DOHH2 (cell line): Measurements from ENCODE around the gene ZBTB46.

ENCODE experiments used
- H3F3A ChIP-seq: fragments of 200-600 bp; sonication (generic), shearing (Covaris generic); 2 replicates; pipeline ENCODE4 v1.6.0; 2016; ENCODE audit warnings: antibody characterized with exemption, mild to moderate bottlenecking; ENCODE audit not compliant: control insufficient read depth, insufficient read depth
- H3K27ac ChIP-seq: fragments of 200-600 bp; sonication (generic); 2 replicates; pipeline ENCODE4 v1.5.1; 2014; ENCODE audit warnings: low read depth, mild to moderate bottlenecking, low read length, moderate library complexity
- H3K27me3 ChIP-seq: fragments of 200-600 bp; sonication (generic); 2 replicates; pipeline ENCODE4 v1.6.1; 2014; ENCODE audit warnings: mild to moderate bottlenecking, low read length, mixed read lengths; ENCODE audit not compliant: control insufficient read depth
- H3K36me3 ChIP-seq: fragments of 200-600 bp; sonication (generic); 2 replicates; pipeline ENCODE4 v1.6.1; 2014; ENCODE audit warnings: mild to moderate bottlenecking, low read length, moderate library complexity, mixed read lengths; ENCODE audit not compliant: control insufficient read depth
- H3K4me1 ChIP-seq: fragments of 200-600 bp; sonication (generic); 2 replicates; pipeline ENCODE4 v1.6.1; 2014; ENCODE audit warnings: mild to moderate bottlenecking, low read length, mixed read lengths; ENCODE audit not compliant: control insufficient read depth
- H3K4me2 ChIP-seq: fragments of 200-600 bp; sonication (generic); 2 replicates; pipeline ENCODE4 v1.6.0; 2014; ENCODE audit warnings: mild to moderate bottlenecking, low read length, moderate library complexity
- H3K4me3 ChIP-seq: fragments of 200-600 bp; sonication (generic); 2 replicates; pipeline ENCODE4 v1.5.1; 2014; ENCODE audit warnings: mild to moderate bottlenecking, low read length, mixed read lengths
- H3K79me2 ChIP-seq: fragments of 200-600 bp; sonication (generic); 2 replicates; pipeline ENCODE4 v1.6.1; 2014; ENCODE audit warnings: mild to moderate bottlenecking, low read length, mixed read lengths; ENCODE audit not compliant: control insufficient read depth
- H3K9me2 ChIP-seq: fragments of 200-600 bp; sonication (generic); replicated peaks from 2 replicates; pipeline ENCODE4 v1.6.1; 2014; ENCODE audit warnings: mild to moderate bottlenecking, low read length, mixed read lengths; ENCODE audit not compliant: control insufficient read depth
- H3K9me3 ChIP-seq: fragments of 200-600 bp; sonication (generic); 2 replicates; pipeline ENCODE4 v1.6.1; 2014; ENCODE audit warnings: antibody characterized with exemption, low read length, mixed read lengths; ENCODE audit not compliant: control insufficient read depth, insufficient read depth
- H4K20me1 ChIP-seq: fragments of 200-600 bp; sonication (generic); 2 replicates; pipeline ENCODE4 v1.6.0; 2014; ENCODE audit warnings: low read depth, mild to moderate bottlenecking, antibody characterized with exemption, low read length, moderate library complexity; ENCODE audit not compliant: control insufficient read depth, insufficient read depth
- CTCF ChIP-seq: fragments of 200-600 bp; sonication (generic); IDR thresholded peaks from one replicate; pipeline ENCODE4 v1.5.1; 2014; ENCODE audit warnings: antibody characterized with exemption, mild to moderate bottlenecking, low read depth, low read length; ENCODE audit not compliant: poor library complexity, severe bottlenecking
- EZH2phosphoT487 ChIP-seq: fragments of 200-600 bp; sonication (generic); IDR thresholded peaks from 2 replicates; pipeline ENCODE4 v1.6.1; 2017; ENCODE audit warnings: borderline replicate concordance, mild to moderate bottlenecking, antibody characterized with exemption, low read length, moderate library complexity, mixed read lengths

ZBTB46 gene

DNA sequence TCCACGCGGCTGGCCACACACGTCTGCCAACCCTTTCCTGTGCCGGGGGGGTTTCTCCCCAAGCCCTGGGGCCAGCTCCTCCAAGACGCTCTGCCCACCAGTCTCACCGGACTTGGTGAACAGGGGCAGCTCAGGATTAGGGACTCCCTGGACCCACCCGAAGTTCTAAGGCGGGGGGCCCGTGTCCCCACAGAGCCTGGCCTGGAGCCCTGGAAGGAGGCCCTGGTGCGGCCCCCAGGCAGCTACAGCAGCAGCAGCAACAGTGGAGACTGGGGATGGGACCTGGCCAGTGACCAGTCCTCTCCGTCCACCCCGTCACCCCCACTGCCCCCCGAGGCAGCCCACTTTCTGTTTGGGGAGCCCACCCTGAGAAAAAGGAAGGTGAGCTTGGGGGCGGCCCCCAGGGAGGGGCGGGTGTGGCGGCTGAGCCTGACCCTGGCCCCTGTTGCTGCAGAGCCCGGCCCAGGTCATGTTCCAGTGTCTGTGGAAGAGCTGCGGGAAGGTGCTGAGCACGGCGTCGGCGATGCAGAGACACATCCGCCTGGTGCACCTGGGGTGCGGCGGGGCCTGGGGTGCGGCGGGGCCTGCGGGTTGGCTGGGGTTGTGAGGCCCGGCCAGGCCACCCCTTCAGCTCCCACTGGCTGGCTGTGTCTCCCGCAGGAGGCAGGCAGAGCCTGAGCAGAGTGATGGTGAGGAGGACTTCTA is 89.2 kb downstream of the ZBTB46 start:
- Histone ChIP-seq H3K9me3 (no peaks in the 10 kb centered on the region), H3K27ac (no peak overlapping the region), H3K27me3 (no peaks in the 10 kb centered on the region), H3K4me1 (peaks cover 30% of the 10 kb centered on the region), H3K36me3 (no peaks in the 10 kb centered on the region), H3K4me2 (no peak overlapping the region), H3K79me2 (no peaks in the 10 kb centered on the region), H3K9me2 (no peaks in the 10 kb centered on the region), H4K20me1 (no peaks in the 10 kb centered on the region), H3K4me3 (no peak overlapping the region), H3F3A (0 out of 2 replicates have a peak, but pooled peaks cover 4% of the 10 kb centered on the region)
- TF ChIP-seq CTCF (no peak), EZH2phosphoT487 (no peak)

GRCh38 chr20:63741354-63741675 is 89.7 kb downstream of the ZBTB46 start:
- Histone ChIP-seq H3K27ac (no peak overlapping the region), H3K79me2 (no peaks in the 10 kb centered on the region)

DNA sequence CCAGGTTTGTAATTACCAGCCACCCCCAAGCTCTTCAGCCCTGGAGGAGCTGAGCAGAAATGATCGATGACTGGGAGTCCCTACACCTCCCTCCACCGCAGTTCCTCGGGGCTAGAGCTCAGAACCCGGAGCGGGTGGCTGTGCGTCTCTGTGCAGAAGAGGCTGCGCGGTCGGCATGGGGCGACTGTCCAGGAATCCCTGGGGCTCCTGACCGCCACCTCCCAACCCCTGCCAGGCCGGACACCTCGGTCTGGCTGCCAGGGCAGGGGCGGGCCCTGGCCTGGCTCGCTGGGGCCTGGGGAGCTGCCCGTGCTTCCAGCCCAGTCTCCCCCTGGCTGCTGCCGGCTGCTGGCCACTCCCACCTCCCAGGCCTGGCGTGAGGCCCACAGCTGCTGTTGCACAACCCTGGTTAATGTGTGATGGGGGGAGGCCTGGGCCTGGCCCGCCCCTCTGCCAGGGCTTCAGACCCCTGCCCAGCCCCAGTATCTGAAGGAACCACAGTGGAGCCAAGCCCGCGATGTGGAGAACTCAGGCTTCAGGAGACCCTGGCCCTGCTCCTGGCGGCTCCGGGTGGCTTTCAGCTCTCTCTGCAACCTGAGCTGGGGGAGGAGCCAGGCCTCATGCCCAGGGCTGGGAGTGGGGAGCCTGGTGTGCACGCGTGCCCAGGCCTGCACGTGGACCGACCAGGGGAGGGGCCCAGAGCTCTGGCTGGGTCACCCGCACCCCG is 90.3 kb downstream of the ZBTB46 start:
- Histone ChIP-seq H3K4me3 (peak overlapping the region; percentile 65), H3K27me3 (no peaks in the 10 kb centered on the region), H3K27ac (no peak overlapping the region), H3K36me3 (0 out of 2 replicates have a peak, but pooled peaks cover 5% of the 10 kb centered on the region), H3K4me2 (peak overlapping the region; percentile 61), H3F3A (0 out of 2 replicates have a peak, but pooled peaks cover 4% of the 10 kb centered on the region), H3K9me3 (no peaks in the 10 kb centered on the region), H3K4me1 (peaks cover 40% of the 10 kb centered on the region), H3K79me2 (no peaks in the 10 kb centered on the region), H4K20me1 (no peaks in the 10 kb centered on the region), H3K9me2 (no peaks in the 10 kb centered on the region)
- TF ChIP-seq CTCF (no peak), EZH2phosphoT487 (no peak)

More at GRCh38 chr20:63741354-63741675, 89.7 kb downstream of the ZBTB46 start:
- no peaks in the 10 kb centered on the region for H3K9me3 ChIP-seq
- H3K36me3 ChIP-seq: 0 out of 2 replicates have a peak, but pooled peaks cover 3% of the 10 kb centered on the region
- H3K9me2 ChIP-seq: no peaks in the 10 kb centered on the region
- no peak overlapping the region for H3K4me2 ChIP-seq
- TF ChIP-seq CTCF (no peak), EZH2phosphoT487 (no peak)
- peaks cover 35% of the 10 kb centered on the region for H3K4me1 ChIP-seq
- no peaks in the 10 kb centered on the region for H4K20me1 ChIP-seq
- H3K27me3 ChIP-seq: no peaks in the 10 kb centered on the region
- no peak overlapping the region for H3K4me3 ChIP-seq
- 0 out of 2 replicates have a peak, but pooled peaks cover 4% of the 10 kb centered on the region for H3F3A ChIP-seq
